NCI-H510A treated with DMSO at 0.1 percent for 48 hours (cell line): ENCODE measurements around the gene MACROD2.

Source experiments
- DNase-seq: peaks from one replicate; lab custom pipeline; 2025; lab: John Stamatoyannopoulos, UW

MACROD2 gene

DNA sequence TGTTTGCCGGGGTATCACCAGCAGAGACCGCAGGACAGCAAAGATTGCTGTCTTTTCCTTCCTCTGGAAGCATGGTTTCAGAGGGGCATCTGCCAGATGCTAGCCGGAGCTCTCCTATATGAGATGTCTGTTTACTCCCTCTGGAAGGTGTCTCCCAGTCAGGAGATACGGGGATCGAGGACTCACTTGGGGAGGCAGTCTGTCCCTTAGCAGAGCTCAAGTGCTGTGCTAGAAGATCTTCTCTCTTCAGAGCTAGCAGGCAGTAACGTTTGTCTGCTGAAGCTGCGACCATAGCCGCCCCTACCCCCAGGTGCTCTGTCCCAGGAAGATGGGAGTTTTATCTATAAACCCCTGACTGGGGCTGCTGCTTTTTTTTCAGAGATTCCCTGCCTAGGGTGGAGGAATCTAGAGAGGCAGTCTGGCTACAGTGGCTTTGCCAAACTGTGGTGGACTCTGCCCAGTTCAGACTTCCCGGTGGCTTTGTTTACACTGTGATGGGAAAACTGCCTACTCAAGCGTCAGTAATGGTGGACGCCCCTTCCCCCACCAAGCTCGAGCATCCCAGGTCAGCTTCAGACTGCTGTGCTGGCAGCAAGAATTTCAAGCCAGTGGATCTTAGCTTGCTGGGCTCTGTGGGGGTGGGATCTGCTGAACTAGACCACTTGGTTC, 475.0 kb downstream of the MACROD2 start:
- no peak for DNase-seq

DNA sequence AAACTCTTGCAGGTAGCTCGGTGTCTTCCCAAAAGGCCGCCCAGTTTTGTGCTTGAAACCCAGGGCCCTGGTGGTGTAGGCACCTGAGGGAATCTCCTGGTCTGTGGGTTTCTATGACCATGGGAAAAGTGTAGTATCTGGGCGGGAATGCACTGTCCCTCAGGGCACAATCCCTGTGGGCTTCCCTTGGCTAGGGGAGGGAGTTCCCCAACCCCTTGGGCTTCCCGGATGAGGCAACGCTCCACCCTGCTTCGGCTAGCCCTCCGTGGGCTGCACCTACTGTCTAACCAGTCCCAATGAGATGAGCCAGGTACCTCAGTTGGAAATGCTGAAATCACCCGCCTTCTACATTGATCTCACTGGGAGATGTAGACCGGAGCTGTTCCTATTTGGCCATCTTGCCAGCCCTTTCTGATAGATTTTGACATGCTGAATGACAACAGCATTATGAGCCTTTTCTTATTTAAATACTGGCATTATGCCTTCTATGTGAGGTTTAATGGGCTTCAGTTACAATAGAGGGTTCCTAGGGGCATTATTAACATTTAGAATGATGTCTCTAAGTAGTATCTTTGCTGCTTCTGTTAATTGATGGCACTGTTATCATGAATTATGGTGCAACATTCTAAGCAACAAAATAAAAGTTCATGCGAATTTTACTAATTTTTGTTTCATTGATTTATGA, 475.8 kb downstream of the MACROD2 start:
- no peak for DNase-seq

DNA sequence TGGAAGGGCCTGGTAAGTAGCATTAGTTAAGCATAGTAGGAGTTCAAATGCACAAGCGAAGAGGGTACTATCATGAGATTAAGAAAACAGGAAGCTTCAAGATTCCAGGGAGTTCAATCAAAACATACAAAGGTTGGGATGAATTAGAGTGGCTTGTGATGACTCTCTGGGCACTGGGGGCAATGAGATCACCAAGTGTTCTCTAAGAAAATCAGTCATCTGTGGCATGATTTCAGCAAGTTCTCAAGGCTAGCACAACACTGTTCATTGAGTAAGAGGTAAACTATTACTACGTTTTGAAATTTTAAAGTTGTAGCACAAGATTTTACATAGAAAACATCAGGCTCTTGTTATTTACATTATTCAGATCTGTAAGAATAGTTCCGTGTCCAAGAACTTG, 481.8 kb downstream of the MACROD2 start:
- no peak for DNase-seq

DNA sequence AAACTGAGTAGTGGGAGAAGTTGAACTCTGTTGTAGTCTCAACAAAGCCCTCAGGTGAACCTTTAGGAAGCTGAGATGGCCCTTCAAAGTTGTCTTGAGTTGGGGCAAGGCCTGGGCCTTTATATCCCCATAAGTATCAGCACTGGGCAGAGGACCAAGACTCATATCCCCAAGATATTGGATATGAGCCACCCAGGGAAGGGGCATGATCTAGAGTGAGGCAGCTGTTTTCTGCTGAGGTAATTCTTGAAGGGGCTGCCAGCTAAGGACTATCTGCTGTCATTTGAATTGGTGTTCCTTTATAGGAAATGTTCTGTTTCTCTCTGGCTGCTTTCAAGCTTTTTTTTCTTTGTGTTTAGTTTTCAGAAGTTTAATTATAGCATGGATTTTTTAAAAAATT, 482.8 kb downstream of the MACROD2 start:
- DNase-seq, result no peak

DNA sequence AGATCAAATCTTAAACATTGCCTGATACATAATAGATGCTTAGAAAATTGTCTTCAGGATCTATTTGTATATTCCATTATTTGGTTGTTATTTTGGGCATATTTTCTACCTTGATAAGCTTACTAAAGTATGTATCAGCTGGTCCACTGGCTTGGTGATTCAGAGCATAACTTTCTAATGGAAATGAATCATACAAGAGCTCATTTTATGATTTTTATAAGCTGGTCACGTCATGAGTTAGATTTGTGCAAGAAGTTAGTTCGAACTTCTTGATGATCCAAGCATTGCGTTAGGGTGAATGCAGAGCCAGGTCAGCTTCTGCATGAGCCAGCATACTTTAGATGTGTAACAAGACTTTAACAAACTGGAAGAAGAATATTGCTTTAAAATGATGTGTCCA, 486.5 kb downstream of the MACROD2 start:
- DNase-seq, result no peak

DNA sequence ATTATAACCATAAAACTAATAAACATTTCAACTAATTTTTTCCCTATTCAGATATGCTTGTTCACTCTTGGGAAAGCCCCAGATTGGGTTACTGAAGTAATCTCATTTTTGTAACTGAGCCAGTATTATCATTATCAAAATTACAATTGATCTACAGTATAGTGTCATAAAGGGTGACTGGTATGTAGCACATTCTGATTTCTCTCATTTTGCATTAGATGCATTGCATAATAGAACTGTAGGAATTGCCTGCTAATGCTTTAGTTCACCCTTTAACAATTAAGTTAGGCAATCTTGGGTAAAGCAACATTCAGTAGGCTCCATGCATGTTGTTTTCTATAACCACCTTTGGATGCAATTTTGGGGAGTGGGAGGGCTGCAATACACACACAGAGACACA, 492.9 kb downstream of the MACROD2 start:
- DNase-seq, result no peak

DNA sequence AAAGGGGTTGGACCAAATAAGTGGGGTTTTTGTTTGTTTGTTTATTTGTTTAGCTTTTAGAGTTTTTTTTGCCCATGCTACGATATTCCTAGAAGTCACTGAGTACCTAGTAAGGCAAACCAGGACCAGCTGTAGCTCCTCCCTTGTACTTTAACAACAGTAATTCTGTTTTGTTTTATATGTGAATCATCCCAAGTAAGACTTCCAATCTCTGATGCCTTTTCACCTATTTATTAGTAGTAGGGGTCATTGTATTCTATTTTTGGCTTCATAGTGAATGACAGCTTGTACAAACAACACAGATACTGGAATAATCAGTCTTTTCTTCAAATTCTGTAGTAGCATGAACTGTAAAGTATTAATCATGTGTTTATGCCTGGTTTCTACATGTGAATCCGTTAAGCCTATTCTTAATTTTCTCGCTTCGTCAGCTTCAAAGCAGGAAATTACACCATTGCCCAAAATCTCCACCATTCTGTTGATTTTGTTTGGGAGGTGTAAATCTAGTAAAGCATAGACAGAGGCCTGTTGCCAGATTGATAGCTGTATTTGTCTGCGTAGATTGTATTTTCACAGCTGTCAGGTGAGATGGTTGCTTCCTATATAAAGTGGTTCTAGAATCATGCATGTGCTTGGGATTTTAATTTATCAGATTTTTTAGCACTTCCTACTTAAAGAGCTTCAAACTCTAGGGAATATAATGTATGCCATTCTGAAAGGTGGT, 493.6 kb downstream of the MACROD2 start:
- DNase-seq, result no peak

DNA sequence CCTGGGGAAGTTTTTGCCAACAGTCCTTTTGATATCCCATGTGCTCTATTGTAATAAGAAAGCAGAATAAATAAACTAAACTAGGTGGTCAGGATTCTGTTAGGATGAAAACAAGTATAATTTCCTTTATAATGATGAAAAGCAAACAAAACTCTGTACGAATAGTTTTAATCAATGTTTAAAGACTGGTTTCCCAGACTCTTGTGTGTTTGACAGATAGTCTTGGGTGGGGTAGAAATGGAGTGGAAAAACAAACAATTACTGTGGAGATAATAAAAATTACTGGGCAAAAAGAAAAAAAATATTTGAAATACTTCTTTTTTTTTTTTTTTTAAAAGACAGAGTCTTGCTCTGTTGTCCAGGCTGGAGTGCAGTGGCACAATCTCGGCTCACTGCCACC, 494.2 kb downstream of the MACROD2 start:
- no peak for DNase-seq

DNA sequence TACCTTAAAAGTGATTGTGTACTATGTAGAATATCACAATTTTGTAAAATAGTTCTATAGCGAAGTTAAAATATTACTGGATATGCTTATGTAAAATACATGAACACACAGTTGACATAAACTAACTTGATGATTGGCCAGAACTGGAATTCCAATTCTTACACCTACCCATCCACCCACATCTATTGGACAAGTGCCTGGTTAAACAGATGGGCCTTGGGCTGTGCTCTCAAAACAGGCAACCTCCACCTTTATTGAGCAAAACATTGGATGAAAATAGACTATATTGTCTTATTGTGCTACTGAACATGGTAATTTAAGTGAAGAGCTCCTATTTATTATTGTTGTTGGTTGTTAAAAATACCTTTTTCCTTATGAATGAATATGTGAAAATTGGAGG, 496.1 kb downstream of the MACROD2 start:
- no peak for DNase-seq

DNA sequence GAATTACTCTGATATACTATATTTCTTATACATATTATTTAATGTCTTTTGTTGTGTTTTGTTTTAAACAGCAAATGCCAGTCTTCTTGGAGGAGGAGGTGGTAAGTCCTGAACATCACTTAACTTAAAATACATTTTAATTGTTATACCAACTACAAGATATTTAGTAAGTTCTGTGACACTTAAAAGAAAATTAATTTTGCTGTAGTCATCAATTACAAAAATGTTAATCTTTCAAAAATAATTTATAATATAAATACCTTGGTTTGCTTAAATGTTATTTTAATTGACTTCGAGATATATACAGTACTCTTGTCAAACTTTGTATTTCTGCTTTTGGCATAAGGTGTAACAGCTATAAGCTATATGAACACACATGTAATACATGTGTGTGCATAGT, 498.1 kb downstream of the MACROD2 start:
- DNase-seq, result no peak

DNA sequence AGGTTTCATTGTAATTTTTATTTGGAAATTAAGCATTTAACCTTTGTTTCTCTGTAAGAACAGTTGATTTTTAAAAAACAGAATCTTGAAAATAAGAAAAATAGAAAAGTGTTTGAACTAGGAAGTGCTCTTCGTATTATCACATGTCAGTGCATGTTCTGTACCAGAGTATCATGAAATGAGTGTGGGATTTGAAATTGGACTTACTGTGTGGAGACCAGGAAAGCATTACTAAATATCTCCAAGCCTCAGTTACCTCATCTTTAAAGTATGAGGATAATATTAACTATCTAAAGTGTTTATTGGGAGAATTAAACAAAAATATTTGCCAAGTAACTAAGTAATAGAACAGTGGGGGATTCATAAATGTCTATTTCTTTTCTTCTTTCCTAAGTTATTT, 499.0 kb downstream of the MACROD2 start:
- no peak for DNase-seq

DNA sequence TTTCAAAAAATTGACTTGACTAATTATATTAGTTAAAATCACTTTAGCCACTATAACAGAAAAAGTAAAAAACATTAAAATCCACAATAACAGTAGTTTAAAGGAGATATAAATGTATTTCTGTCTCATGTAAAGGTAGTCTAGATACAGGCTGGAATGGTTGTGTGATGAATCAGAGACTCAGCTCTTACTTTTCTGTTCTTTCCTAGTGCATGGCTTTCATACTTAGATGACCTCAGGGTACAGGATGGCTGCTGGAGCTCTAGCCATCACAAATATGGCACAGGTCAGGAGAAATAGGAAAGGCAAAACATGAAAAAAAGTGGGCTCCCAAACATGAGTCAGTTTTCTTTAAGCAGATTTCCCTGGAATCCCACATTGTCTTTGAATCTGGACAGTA, 499.8 kb downstream of the MACROD2 start:
- no peak for DNase-seq

DNA sequence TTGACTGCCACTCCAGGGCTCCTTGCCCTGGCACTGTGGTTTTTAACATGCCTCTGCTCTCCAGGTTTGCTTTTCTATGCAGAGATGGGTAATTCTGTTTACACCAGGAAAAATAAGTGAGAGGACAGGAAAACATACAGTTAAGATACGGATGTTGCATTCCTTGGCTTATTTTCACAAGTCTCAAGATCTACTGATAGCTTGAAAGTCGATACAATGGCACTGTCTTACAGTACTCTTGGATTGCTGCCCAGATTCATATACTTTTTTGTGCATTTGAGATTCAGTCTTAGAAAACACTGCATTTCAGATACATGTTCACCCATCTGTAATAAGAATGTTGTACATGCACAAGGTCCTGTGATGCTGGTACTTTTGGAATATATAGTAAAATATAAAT, 501.7 kb downstream of the MACROD2 start:
- DNase-seq, result no peak

DNA sequence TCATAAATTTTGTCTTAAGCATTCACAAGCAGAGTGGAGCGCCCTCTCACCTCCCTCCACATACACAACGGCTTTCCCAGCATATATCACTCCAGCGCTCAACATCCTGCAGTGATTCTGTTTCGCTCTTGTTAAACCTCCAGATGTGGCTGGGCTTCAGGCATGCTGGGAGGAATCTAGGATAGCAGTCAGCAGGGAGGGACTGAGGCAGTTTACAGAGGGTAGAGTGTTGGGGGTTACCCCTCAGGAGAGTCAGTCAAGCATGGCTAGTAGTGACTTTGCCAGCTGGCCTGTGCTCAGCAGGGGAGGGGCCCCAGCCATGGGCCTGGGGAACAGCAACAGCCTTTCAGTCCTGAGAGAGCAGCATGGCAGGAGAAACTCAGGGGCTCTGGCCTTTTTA, 503.5 kb downstream of the MACROD2 start:
- peak; percentile 74 for DNase-seq

DNA sequence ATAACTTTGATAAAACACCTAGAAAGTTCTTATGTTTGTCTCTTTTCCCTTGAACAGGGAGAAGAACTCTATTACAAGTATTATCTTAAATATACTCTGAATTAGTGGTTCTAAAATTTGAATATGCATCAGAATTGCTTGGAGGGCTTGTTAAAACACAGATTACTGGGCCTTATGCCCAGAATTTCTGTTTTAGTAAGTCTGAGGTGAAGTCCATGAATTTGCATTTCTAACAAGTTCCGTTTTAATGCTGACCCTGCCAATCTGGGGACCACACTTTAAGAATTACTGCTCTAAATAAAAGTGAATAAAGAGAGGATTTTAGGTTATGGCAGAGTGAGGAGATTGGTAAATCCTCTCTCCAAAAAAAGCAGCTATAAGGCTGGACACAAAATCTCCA, 510.2 kb downstream of the MACROD2 start:
- no peak for DNase-seq

DNA sequence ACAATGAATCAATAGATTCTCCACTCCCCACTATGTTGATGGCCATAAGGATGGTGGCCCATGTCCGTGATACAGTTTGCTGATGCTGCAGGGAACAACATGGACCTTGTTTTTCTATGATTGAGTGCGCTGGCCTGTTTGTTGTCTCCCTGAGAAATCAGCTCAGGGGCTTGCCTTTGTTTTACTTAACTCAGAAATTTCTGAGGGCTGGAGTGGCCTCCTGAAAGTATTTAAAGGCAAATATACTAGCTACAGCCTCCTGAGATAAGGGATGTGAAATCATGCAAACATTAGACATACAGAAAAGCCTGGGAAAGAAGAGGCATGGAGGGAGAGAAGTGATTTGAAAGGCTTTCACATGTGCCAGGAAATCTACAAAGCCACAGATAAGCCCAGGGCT, 512.4 kb downstream of the MACROD2 start:
- DNase-seq, result no peak

DNA sequence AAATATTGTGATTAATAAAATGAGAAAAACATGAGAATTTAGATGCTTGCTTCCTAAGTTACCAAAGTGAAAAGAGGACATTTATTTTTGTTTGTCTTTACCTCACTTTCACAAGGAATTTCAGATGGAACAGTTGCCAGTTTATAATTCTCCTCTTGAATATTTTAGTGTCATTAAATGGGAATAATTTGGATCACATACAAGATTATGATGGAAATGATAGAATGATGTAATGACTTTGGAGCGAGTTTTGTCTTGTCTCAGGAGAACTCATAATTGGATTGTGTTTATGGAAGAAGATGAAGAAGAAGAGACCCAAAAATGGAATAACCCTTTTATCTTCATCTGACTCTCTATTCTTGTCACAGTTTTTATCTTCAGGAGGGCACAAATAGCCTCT, 515.0 kb downstream of the MACROD2 start:
- DNase-seq, result no peak

DNA sequence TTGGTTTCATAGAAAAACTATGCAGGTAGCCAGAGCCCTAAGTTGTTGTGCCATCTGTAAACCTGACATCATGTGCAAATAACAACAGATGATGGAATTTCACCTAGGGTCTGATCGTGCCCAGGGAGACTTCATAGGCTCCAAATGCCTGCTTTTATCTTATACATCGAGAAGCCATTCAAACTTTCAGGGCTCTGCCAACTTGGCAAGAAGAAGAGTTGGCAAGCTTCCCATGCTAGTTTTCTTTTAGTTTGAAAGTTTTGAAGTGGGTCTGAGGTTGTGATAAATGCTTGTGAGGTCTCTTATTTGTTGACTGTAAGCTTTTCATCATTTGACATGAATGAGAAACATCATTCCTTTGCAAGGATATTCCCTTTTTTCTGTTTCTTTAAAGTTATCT, 517.5 kb downstream of the MACROD2 start:
- no peak for DNase-seq

DNA sequence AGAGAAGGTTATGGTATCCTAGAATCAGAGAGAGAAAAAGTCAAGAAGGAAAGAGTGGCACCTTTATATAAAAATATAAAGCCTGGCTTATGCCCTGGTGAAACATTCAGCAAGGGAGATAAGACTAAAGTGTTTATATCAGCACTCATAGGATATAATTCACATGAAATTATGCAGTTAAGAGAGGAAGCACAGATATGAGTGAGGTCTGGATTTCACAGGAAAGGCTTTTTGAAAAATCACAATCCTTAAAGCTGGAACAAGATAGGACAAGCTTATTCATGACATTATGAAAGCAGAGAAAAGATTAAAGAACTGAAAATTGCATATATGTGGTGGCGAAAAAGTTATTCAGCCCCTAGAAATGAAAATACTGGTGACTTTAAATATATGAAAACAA, 523.3 kb downstream of the MACROD2 start:
- no peak for DNase-seq

DNA sequence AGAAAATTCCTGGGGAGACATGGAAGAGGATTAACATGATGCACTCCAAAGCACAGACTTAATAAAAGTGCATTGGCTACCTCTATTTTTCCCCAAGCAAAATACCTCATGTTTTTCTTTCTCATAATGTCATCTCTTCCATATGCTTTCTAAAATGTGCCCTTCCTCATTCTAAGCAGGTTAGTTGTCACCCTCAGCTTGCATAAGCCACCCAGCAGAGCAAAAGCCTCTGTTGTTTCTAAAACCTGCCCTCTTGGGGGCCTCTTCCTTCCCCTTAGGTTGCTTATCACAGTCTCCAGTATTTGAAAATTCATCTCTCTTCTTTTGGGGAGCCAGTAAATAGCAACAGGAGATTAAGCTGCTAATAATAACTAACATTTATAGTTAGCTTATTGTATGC, 525.7 kb downstream of the MACROD2 start:
- DNase-seq, result no peak

DNA sequence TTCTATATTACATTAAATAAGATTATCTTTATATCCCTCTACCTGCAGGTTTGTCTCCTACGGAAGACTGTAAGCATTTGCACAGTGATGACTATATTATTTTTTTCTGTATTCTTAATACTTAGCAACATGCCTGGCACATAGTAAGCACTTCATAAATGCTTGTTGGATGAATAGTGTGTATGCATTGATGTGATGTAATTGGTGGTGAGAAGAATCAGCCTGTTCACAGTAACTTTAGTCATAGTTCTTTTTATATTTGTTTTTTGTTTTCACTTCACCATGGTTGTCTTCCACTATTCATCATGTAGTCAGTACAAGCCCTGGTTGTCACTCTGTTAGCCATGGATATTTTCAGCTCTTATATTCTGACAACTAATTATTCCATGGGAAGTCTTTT, 526.1 kb downstream of the MACROD2 start:
- DNase-seq, result no peak

DNA sequence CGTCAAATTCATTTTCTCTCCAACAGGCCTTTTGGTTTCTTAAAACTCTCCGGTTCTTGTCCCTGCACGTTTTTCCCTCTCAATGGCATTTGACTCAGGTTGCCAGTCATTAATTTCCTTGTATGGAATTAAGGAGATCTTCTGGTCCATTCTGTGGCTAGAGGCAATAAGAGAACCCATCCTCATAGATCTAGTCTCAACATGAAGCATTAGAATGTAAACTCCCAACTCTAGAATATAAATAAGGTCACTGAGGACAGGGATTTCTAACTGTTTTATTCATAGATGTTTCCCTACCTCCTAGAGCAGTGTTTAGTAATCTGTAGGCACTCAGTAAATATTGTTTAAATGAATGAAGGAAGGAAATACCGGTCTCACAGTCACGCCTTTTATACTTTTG, 527.3 kb downstream of the MACROD2 start:
- DNase-seq, result no peak

DNA sequence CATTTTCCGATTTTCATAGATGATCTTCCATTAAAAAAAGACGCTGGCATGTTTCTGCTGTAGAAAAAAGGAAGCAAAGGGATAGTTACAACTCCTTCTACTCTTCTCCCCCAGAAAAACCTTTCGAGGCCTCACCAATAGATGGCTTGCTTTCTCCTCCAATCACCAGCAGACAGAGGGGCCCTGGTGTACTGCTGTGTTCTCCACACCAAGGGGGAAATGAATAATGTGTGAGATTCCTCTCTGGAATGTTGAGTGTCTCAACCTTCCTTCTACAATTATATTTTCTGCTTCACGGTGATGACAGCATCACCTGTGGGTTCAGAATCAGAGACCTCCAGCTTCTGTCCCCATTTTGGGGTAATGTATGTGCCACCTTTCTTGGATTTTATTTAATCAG, 527.8 kb downstream of the MACROD2 start:
- no peak for DNase-seq

DNA sequence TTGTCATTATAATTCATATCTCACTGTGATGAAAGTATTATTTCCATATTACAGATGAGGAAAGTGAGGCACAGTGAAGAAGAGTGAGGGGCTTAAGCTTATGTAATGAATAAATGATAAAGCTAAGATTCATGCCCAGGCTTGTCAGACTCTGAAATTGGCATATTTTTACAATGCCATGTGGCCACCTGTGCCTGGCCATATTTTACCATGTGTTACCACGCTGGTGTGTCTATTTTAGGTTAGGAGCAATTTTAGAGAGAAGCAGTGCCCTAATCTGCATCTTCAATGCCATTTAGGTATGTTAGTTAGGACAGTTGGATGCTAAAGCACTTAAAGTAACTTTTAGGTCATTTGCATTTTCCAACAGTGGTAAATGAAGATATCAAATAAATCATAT, 530.1 kb downstream of the MACROD2 start:
- DNase-seq, result no peak
